Esophagus muscularis mucosa (tissue), 4 donors: Measurements from ENCODE around the gene RPL41. TPM values are rescaled to one million over a fixed set of nuclear protein-coding genes. Genes with fewer than 3 reads are reported as not detected.

ENCODE experiments used
- DNase-seq: peaks from one replicate; pipeline ENCODE4 v3.0.0-alpha.2; 2017; ENCODE audit errors: extremely low spot score
- H3K27ac ChIP-seq, 4 donors: fragments of 200-600 bp; sonication (generic); replicated peaks in 1 of 4; 1 replicate in 3 of 4; 2 replicates in 1 of 4; pipeline ENCODE4 v1.5.1; 2016 to 2019; ENCODE audit warnings: mild to moderate bottlenecking in 1 of 4
- H3K27me3 ChIP-seq, 4 donors: fragments of 200-600 bp; sonication (generic); one replicate each; pipeline versions ENCODE4 v1.5.1 to v1.6.0; 2016 to 2019
- H3K36me3 ChIP-seq, 4 donors: fragments of 200-600 bp; sonication (generic); one replicate each; pipeline ENCODE4 v1.5.1; 2016 to 2019
- H3K4me1 ChIP-seq, 4 donors: fragments of 200-600 bp; sonication (generic); one replicate each; pipeline ENCODE4 v1.5.1; 2016 to 2019
- H3K4me3 ChIP-seq, 4 donors: fragments of 200-600 bp; sonication (generic); 1 replicate in 2 of 4; 2 replicates in 2 of 4; pipeline ENCODE4 v1.5.1; 2016 to 2019; ENCODE audit warnings: mild to moderate bottlenecking in 4 of 4, moderate library complexity in 1 of 4
- H3K9me3 ChIP-seq, 4 donors: fragments of 200-600 bp; sonication (generic); 1 replicate in 3 of 4; 2 replicates in 1 of 4; pipeline ENCODE4 v1.5.1; 2016 to 2019
- CTCF ChIP-seq, 3 experiments: fragments of 200-600 bp in 2 of 3; fragments of 450-650 bp in 1 of 3; sonication (generic) in 2 of 3; IDR thresholded peaks; one replicate each; pipeline ENCODE4 v1.5.1; 2017 to 2019; ENCODE audit warnings: antibody characterized with exemption in 3 of 3, mild to moderate bottlenecking in 2 of 3, moderate library complexity in 1 of 3
- EP300 ChIP-seq: sonication (generic); formaldehyde crosslinking; IDR thresholded peaks from one replicate; pipeline ENCODE4 v1.6.1; 2017; ENCODE audit warnings: antibody characterized with exemption
- POLR2A ChIP-seq: fragments of 450-650 bp; IDR thresholded peaks from one replicate; pipeline ENCODE4 v1.6.1; 2017; ENCODE audit warnings: antibody characterized with exemption, moderate library complexity, mild to moderate bottlenecking, low read depth
- POLR2AphosphoS5 ChIP-seq, 2 donors: sonication (generic); formaldehyde crosslinking; IDR thresholded peaks; one replicate each; pipeline ENCODE4 v1.6.1; 2017; ENCODE audit warnings: antibody characterized with exemption in 2 of 2
- WGBS: methylation state at CpG from one replicate; pipeline ENCODE4 v1.1.5; 2018; 5-methylcytosine and 5-hydroxymethylcytosine counted together
- intact Hi-C: fragments of 100-400 bp; cut with DNase I; formaldehyde crosslinking; loops from one replicate; pipeline ENCODE4 v1.15.1; 2023
- total RNA-seq, 4 donors: library from RNA; depleted of rRNA; stranded (reverse); fragments of >200 nt; gene quantifications; one replicate each; pipeline versions ENCODE4 v1.1.0 to v1.2.1, GENCODE V29; 2016

The RPL41 gene
- total RNA-seq, 4 donors from 2014 or later = 1,962 to 4,166 (median 3,502) TPM

DNA sequence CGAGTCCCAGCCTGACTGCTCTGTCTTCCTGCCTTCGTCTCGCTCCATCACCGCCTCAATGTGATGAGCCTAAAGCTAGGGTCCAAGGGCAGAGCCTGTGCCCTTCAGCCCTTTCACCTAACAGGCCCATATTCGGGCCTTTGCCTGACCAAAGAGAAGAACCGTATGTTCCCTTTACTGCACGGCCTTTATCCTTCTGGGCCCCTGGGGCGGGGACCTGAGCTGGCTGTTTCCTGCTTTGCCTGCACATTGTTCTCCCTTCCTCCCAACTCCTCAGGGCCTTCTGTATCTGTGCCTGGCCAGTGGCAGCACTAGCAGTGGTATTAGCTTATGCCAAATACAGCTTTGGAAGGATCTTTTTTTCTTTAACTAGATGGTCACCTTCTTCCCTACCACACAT lies 27.4 kb downstream of the RPL41 start:
- intact Hi-C loops = no loop called here
- H3K27me3 ChIP-seq = no peaks in the 10 kb centered on the region
- no peak for TF ChIP-seq CTCF (IDR thresholded peaks at IDR 0.05)
- TF ChIP-seq POLR2AphosphoS5 (IDR thresholded peaks at IDR 0.05) = peak; percentile 52 to 64
- no peak for TF ChIP-seq EP300
- DNase-seq = no peak
- WGBS = 74% methylated on average over 8 of the region's 8 CpGs
- H3K9me3 ChIP-seq = no peaks in the 10 kb centered on the region
- peaks cover 49 to 67% (median 64%) of the 10 kb centered on the region in 4 donors for H3K36me3 ChIP-seq
- H3K4me3 ChIP-seq = no peak overlapping the region
- H3K4me1 ChIP-seq = peaks cover 23 to 44% (median 33%) of the 10 kb centered on the region in 4 donors
- peak overlapping the region; percentile 34 to 68 (median 55) for H3K27ac ChIP-seq

GRCh38 chr12:56145217-56145616 lies 28.8 kb downstream of the RPL41 start:
- WGBS = 82% methylated on average over 3 of the region's 3 CpGs
- no peaks in the 10 kb centered on the region for H3K9me3 ChIP-seq
- no peak for DNase-seq
- TF ChIP-seq CTCF (IDR thresholded peaks at IDR 0.05) = no peak
- no peak for TF ChIP-seq EP300
- no peak for TF ChIP-seq POLR2AphosphoS5 (IDR thresholded peaks at IDR 0.05)
- no peak for TF ChIP-seq POLR2A
- H3K27ac ChIP-seq = peak overlapping the region; percentile 29 to 62 (median 42)
- no peaks in the 10 kb centered on the region for H3K27me3 ChIP-seq
- peaks cover 23 to 44% (median 33%) of the 10 kb centered on the region in 4 donors for H3K4me1 ChIP-seq
- H3K4me3 ChIP-seq = no peak overlapping the region
- intact Hi-C loops = no loop called here
- H3K36me3 ChIP-seq = peaks cover 36 to 57% (median 51%) of the 10 kb centered on the region in 4 donors

DNA sequence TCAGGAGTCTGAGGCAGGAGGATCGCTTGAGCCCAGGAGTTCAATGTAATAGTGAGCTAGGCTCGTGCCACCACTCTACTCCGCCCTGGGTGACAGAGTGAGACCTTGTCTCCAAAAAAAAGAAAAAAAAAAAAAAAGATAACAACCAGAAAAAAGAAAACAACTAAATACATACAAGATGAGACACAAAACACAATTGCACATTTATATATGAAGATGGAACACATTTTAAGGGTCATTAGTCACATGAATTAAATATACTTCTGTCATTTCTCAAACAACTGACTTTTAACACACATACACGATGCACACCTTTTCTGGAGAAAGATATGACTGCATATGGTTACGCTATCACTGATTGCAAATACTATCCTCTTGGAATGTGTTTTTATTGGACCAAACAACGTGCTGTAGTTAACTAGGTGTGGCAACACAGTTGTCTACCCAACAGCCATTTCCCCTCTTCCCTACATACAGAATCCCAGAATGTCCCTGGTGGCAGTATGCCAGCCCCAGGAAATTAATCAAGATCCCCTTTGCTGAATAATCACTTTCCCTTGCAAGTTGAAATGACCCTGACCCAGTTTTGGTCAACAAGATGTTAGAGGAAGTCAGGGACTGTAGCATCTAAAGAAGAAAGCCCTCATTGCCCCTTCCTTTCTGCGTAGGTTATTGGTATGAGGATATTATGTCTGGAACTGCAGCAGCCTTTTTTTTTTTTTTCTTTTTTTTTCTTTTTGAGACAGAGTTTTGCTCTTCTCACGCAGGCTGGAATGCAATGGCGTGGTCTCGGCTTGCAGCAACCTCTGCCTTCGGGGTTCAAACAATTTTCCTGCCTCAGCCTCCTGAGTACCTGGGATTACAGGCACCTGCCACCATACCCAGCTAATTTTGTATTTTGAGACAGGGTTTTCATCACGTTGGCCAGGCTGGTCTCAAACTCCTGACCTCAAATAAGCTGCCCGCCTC lies 30.3 kb downstream of the RPL41 start:
- 51% methylated on average over 13 of the region's 13 CpGs for WGBS
- peaks cover 28 to 42% (median 35%) of the 10 kb centered on the region in 4 donors for H3K36me3 ChIP-seq
- H3K4me1 ChIP-seq = peaks cover 36 to 58% (median 40%) of the 10 kb centered on the region in 4 donors
- peak overlapping the region; percentile 36 to 73 (median 54) for H3K27ac ChIP-seq
- no peaks in the 10 kb centered on the region for H3K27me3 ChIP-seq
- DNase-seq = no peak
- no peaks in the 10 kb centered on the region for H3K9me3 ChIP-seq
- TF ChIP-seq CTCF (IDR thresholded peaks at IDR 0.05) (no peak), POLR2A (no peak), EP300 (no peak), POLR2AphosphoS5 (IDR thresholded peaks at IDR 0.05) (peak in 1 of 2 donors; percentile 39)
- intact Hi-C loops = no loop called here
- no peak overlapping the region for H3K4me3 ChIP-seq

DNA sequence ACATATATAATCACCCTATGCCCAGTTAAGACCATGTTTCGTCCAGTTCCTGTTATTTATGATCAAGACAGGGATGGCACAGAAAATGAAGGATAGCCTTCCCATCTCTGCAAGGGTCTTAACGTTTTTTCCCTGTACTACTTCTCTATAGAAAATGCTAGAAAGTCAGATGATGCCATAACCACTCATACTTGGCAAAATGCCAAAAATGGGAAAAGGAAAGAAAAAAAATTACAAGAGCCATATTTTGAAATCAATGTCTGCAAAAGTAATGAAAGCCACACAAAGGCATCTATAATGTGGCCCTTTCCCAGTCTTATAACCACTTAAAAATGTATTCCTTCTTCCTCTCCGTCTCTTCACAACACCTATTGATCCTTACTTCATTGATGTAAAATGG lies 34.1 kb downstream of the RPL41 start:
- 56% methylated on average over 3 of the region's 3 CpGs for WGBS

More for the DNA sequence above, 34.1 kb downstream of the RPL41 start:
- no peaks in the 10 kb centered on the region for H3K27me3 ChIP-seq
- DNase-seq = no peak
- TF ChIP-seq EP300 = no peak
- peak in 1 of 2 donors; percentile 38 for TF ChIP-seq POLR2AphosphoS5 (IDR thresholded peaks at IDR 0.05)
- TF ChIP-seq POLR2A = no peak
- TF ChIP-seq CTCF (IDR thresholded peaks at IDR 0.05) = no peak
- intact Hi-C loops = no loop called here
- no peak overlapping the region for H3K27ac ChIP-seq
- H3K4me3 ChIP-seq = no peak overlapping the region
- H3K9me3 ChIP-seq = no peaks in the 10 kb centered on the region
- peaks cover 29 to 48% (median 42%) of the 10 kb centered on the region in 4 donors for H3K4me1 ChIP-seq
- H3K36me3 ChIP-seq = peaks cover 0 to 5% (median 0%) of the 10 kb centered on the region in 4 donors
